Loucy (cell line): ENCODE data around the gene BPIFB4.

Experiments
- CTCF ChIP-seq: fragments of 200-600 bp; sonication (generic); conservative IDR thresholded peaks from 2 replicates; pipeline ENCODE4 v1.5.1; 2014; ENCODE audit warnings: mild to moderate bottlenecking, antibody characterized with exemption, low read length
- EZH2phosphoT487 ChIP-seq: fragments of 200-600 bp; IDR thresholded peaks from 2 replicates; pipeline ENCODE4 v1.6.1; 2018; ENCODE audit warnings: antibody characterized with exemption, mild to moderate bottlenecking, moderate library complexity, borderline replicate concordance

GRCh38 chr20:33147299-33147698 is 67.9 kb downstream of the BPIFB4 start:
- TF ChIP-seq CTCF: no peak
- no peak for TF ChIP-seq EZH2phosphoT487
